ENCODE measurements around the gene PDCD2. TPM values are rescaled to one million over a fixed set of nuclear protein-coding genes. Genes with fewer than 3 reads are reported as not detected.

The PDCD2 gene
- total RNA-seq, 1 donor from 2014 or later, result 69.4 TPM

DNA sequence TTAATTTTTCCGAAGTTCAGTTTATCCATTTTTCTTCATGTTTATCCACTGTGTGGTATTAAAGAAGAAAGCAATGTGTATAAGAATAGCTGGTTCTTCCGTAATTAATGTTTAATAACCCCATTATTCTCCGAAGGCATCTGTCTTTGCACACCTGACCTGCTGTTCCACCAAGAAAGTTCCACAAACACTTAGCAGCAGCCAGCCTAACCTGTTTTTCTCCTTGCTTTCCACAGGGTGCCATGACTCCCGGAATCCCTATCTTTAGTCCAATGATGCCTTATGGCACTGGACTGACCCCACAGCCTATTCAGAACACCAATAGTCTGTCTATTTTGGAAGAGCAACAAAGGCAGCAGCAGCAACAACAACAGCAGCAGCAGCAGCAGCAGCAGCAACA, 22.9 kb downstream of the PDCD2 start:
- Mint-ChIP-seq H3K4me3 (ENCODE audit: unreplicated experiment) (peak overlapping the region; percentile 21), H3K36me3 (ENCODE audit: low read depth, unreplicated experiment) (peaks cover 30% of the 10 kb centered on the region), H3K4me1 (ENCODE audit: unreplicated experiment) (no peaks in the 10 kb centered on the region), H3K9me3 (ENCODE audit: unreplicated experiment) (no peaks in the 10 kb centered on the region), H3K27me3 (ENCODE audit: unreplicated experiment) (no peaks in the 10 kb centered on the region), H3K27ac (ENCODE audit: unreplicated experiment) (no peak overlapping the region)
- TF ChIP-seq, protein P1, sequence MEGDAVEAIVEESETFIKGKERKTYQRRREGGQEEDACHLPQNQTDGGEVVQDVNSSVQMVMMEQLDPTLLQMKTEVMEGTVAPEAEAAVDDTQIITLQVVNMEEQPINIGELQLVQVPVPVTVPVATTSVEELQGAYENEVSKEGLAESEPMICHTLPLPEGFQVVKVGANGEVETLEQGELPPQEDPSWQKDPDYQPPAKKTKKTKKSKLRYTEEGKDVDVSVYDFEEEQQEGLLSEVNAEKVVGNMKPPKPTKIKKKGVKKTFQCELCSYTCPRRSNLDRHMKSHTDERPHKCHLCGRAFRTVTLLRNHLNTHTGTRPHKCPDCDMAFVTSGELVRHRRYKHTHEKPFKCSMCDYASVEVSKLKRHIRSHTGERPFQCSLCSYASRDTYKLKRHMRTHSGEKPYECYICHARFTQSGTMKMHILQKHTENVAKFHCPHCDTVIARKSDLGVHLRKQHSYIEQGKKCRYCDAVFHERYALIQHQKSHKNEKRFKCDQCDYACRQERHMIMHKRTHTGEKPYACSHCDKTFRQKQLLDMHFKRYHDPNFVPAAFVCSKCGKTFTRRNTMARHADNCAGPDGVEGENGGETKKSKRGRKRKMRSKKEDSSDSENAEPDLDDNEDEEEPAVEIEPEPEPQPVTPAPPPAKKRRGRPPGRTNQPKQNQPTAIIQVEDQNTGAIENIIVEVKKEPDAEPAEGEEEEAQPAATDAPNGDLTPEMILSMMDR (IDR thresholded peaks at IDR 0.05; ENCODE audit: unreplicated experiment), result no peak
- no peak for DNase-seq (ENCODE audit: low spot score)

DNA sequence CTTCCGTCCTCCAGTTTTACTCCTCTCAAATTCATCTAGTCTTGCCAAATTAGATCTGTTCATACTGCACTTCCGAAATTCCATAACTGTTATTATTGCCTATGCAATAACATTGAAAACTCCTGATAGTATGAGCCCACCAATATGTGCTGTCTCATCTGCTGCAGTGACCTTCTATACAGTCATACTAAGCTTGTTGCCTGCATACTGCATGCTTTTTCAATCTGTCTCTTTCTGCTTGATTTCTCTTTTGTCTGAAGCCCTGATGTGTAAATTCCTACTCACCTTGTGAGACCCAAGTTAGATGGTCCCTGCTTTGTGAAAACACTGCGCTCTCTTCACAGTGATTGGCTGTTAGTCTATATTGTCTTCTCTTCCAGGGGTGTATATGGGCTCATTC, 29.1 kb downstream of the PDCD2 start:
- Mint-ChIP-seq H3K36me3 (ENCODE audit: low read depth, unreplicated experiment) (peaks cover 9% of the 10 kb centered on the region), H3K27ac (ENCODE audit: unreplicated experiment) (no peak overlapping the region), H3K4me1 (ENCODE audit: unreplicated experiment) (peaks cover 6% of the 10 kb centered on the region), H3K9me3 (ENCODE audit: unreplicated experiment) (no peaks in the 10 kb centered on the region), H3K27me3 (ENCODE audit: unreplicated experiment) (no peaks in the 10 kb centered on the region), H3K4me3 (ENCODE audit: unreplicated experiment) (no peak overlapping the region)
- no peak for DNase-seq (ENCODE audit: low spot score)
- TF ChIP-seq, protein P1 (IDR thresholded peaks at IDR 0.05; ENCODE audit: unreplicated experiment), result no peak

DNA sequence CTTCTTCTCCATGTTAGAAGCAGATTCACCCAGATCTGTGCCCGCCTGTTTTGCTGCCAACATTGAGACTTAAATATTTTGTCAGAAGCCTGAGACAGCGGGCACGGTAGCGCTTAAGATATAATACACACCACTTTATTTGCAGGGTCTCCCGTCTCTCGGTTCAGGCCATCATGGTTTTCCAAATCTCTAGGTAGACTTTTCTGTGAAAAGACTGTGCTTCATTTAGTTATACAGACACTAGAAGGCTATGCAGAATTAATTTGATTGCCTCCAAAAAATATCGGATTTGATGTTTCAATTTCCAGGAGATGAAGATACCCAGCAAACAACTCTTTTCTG, 29.7 kb downstream of the PDCD2 start:
- TF ChIP-seq, protein P1 (IDR thresholded peaks at IDR 0.05; ENCODE audit: unreplicated experiment), result no peak
- H3K4me3 Mint-ChIP-seq (ENCODE audit: unreplicated experiment), result no peak overlapping the region

DNA sequence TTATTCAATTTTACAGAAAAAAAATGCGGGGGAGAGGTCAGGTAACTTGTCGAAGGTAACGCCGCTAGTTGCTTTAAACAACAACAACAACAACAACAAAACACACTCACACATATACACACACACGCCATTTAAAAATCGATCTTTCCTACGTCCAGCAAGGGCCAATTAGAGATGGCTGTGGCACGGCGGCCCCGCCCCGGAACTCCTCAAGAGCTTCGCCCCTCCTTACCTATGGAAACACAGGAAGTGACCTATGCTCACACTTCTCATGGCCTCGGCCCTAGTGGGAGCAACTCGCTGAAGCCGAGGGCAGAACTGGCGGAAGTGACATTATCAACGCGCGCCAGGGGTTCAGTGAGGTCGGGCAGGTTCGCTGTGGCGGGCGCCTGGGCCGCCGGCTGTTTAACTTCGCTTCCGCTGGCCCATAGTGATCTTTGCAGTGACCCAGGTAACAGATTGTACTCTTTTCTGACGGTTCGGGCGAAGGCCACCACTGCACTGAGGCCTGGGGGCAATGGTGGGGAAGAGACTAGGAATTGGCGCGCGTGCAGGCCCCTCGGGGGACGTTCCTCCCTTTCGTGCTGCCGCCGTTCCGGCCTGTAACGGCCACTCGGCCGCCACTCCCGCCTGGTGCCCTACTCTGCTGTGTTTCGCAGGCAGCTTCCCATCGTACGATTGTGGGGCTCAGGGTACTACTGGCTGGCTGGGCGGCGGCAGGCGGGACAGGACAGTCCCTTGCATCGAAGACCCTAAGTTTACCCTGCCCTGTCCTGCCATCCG, 30.2 kb downstream of the PDCD2 start, which contains the start of gene TBP:
Gene TBP (plus strand): TSS at position 357 of the 783 bp plus-strand sequence. CDS start 2,661 bp downstream, outside the sequence.
- Mint-ChIP-seq H3K4me3 (ENCODE audit: unreplicated experiment) (no peak within 1 kb of the TSS), H3K9me3 (ENCODE audit: unreplicated experiment) (no peaks in the 10 kb centered on the region), H3K27me3 (ENCODE audit: unreplicated experiment) (no peaks in the 10 kb centered on the region), H3K36me3 (ENCODE audit: low read depth, unreplicated experiment) (peaks cover 7% of the 10 kb centered on the region), H3K27ac (ENCODE audit: unreplicated experiment) (no peak within 1 kb of the TSS), H3K4me1 (ENCODE audit: unreplicated experiment) (peaks cover 7% of the 10 kb centered on the region)
- TF ChIP-seq, protein P1 (IDR thresholded peaks at IDR 0.05; ENCODE audit: unreplicated experiment), result peak; percentile 9
- DNase-seq (ENCODE audit: low spot score), result peak; percentile 95

More for the DNA sequence above, 29.7 kb downstream of the PDCD2 start:
- Mint-ChIP-seq H3K36me3 (ENCODE audit: low read depth, unreplicated experiment) (peaks cover 9% of the 10 kb centered on the region), H3K27me3 (ENCODE audit: unreplicated experiment) (no peaks in the 10 kb centered on the region), H3K27ac (ENCODE audit: unreplicated experiment) (no peak overlapping the region), H3K4me1 (ENCODE audit: unreplicated experiment) (peaks cover 7% of the 10 kb centered on the region), H3K9me3 (ENCODE audit: unreplicated experiment) (no peaks in the 10 kb centered on the region)
- no peak for DNase-seq (ENCODE audit: low spot score)

DNA sequence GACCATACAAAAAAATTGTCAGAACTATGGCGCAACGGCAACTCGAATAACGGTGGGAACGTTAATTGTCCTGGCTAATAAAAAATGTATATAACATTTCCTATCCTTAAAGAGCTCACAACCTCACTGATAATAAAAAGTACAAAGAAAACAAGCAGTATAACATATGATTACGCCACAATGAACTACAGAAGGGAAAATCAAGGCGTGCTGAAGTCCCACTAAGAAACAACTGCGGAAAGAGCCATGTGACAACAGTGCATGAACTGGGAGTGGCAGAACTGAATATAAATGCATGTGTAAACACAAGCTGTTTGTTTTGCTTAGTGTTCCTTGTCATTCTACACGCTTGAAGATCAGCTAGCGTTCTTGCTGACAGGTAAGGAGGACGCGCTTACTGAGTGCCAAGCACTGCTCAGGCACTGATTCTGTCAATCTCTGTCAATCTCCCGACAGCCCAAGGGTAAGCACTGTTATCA, 30.9 kb downstream of the PDCD2 start:
- Mint-ChIP-seq H3K4me3 (ENCODE audit: unreplicated experiment) (no peak overlapping the region), H3K27ac (ENCODE audit: unreplicated experiment) (no peak overlapping the region), H3K9me3 (ENCODE audit: unreplicated experiment) (no peaks in the 10 kb centered on the region), H3K27me3 (ENCODE audit: unreplicated experiment) (no peaks in the 10 kb centered on the region), H3K4me1 (ENCODE audit: unreplicated experiment) (peaks cover 7% of the 10 kb centered on the region), H3K36me3 (ENCODE audit: low read depth, unreplicated experiment) (peaks cover 3% of the 10 kb centered on the region)
- DNase-seq (ENCODE audit: low spot score), result peak; percentile 23
- TF ChIP-seq, protein P1 (IDR thresholded peaks at IDR 0.05; ENCODE audit: unreplicated experiment), result no peak
